GM23248 (cell line): ENCODE results near the gene CLCN1. TPM values are rescaled to one million over a fixed set of nuclear protein-coding genes. Genes with fewer than 3 reads are reported as not detected.

Experiments
- DNase-seq: peaks from one replicate; pipeline ENCODE4 v3.0.0-alpha.2; 2015
- H2AFZ ChIP-seq: fragments of 200-600 bp; sonication (generic); 2 replicates; pipeline ENCODE4 v1.6.1; 2016; ENCODE audit warnings: antibody characterized with exemption
- H3F3A ChIP-seq: fragments of 200-600 bp; sonication (generic); 2 replicates; pipeline ENCODE4 v1.6.1; 2016; ENCODE audit warnings: mild to moderate bottlenecking, antibody characterized with exemption, mixed run types; ENCODE audit not compliant: insufficient read depth
- H3K27ac ChIP-seq: fragments of 200-600 bp; sonication (generic); 2 replicates; pipeline ENCODE4 v1.5.1; 2016; ENCODE audit warnings: mild to moderate bottlenecking
- H3K27me3 ChIP-seq: fragments of 200-600 bp; sonication (generic); replicated peaks from 2 replicates; pipeline ENCODE4 v1.6.1; 2016; ENCODE audit warnings: mild to moderate bottlenecking; ENCODE audit not compliant: insufficient read depth
- H3K36me3 ChIP-seq: fragments of 200-600 bp; sonication (generic); 2 replicates; pipeline ENCODE4 v1.6.1; 2016; ENCODE audit warnings: low read depth, mild to moderate bottlenecking
- H3K4me1 ChIP-seq: fragments of 200-600 bp; sonication (generic); 2 replicates; pipeline ENCODE4 v1.6.1; 2016; ENCODE audit warnings: mild to moderate bottlenecking; ENCODE audit not compliant: insufficient read depth
- H3K4me2 ChIP-seq: fragments of 200-600 bp; sonication (generic); one replicate; pipeline ENCODE4 v1.6.1; 2016; ENCODE audit warnings: mild to moderate bottlenecking; ENCODE audit not compliant: unreplicated experiment
- H3K4me3 ChIP-seq: fragments of 200-600 bp; sonication (generic); 2 replicates; pipeline ENCODE4 v1.5.1; 2016; ENCODE audit warnings: mild to moderate bottlenecking
- H3K79me2 ChIP-seq: fragments of 200-600 bp; sonication (generic); 2 replicates; pipeline ENCODE4 v1.6.1; 2016; ENCODE audit warnings: mild to moderate bottlenecking; ENCODE audit not compliant: insufficient read depth
- H3K9ac ChIP-seq: fragments of 200-600 bp; sonication (generic); 2 replicates; pipeline ENCODE4 v1.6.1; 2016; ENCODE audit warnings: mild to moderate bottlenecking
- H3K9me2 ChIP-seq: fragments of 200-600 bp; sonication (generic); 2 replicates; pipeline ENCODE4 v1.6.1; 2016; ENCODE audit warnings: mixed run types, mild to moderate bottlenecking, moderate library complexity; ENCODE audit not compliant: insufficient read depth
- H3K9me3 ChIP-seq: fragments of 200-600 bp; sonication (generic); one replicate; pipeline ENCODE4 v1.6.1; 2017; ENCODE audit warnings: low read depth
- H4K20me1 ChIP-seq: fragments of 200-600 bp; sonication (generic); 2 replicates; pipeline ENCODE4 v1.6.0; 2016; ENCODE audit not compliant: insufficient read depth
- EZH2 ChIP-seq: fragments of 200-600 bp; sonication (generic); IDR thresholded peaks from 2 replicates; pipeline ENCODE4 v1.6.1; 2018; ENCODE audit warnings: antibody characterized with exemption, mild to moderate bottlenecking; ENCODE audit not compliant: insufficient read depth, poor library complexity, severe bottlenecking
- EZH2phosphoT487 ChIP-seq: fragments of 200-600 bp; sonication (generic); IDR thresholded peaks from 2 replicates; pipeline ENCODE4 v1.6.1; 2018; ENCODE audit warnings: antibody characterized with exemption, moderate library complexity, mild to moderate bottlenecking, low read depth; ENCODE audit not compliant: insufficient read depth
- WGBS, 2 experiments: methylation state at CpG; one replicate each; pipeline ENCODE4 v1.1.6; 2015 to 2017; ENCODE audit warnings: low lambda C conversion rate in 2 of 2, low coverage in 1 of 2; ENCODE audit errors: missing lambda C conversion rate in 2 of 2; 5-methylcytosine and 5-hydroxymethylcytosine counted together
- in situ Hi-C: fragments of 300-500 bp; cut with MboI; formaldehyde crosslinking; loops from 2 replicates; pipeline ENCODE4 v1.15.0; 2020
- polyA plus RNA-seq: library from polyadenylated mRNA; unstranded; fragments of >200 nt; fragmentation: Nextera tagmentation; extraction: Ambion mirVana; gene quantifications from 2 replicates; pipeline ENCODE4 v1.2.1, GENCODE V29; 2016
- total RNA-seq: library from RNA; depleted of rRNA; stranded (reverse); fragments of >200 nt; shearing (Covaris generic); gene quantifications from 2 replicates; pipeline ENCODE4 v1.2.3, GENCODE V29; 2014

Gene CLCN1
- total and polyA plus RNA-seq, 2 experiments from 2014 or later: not detected

- DNase-seq: no peak
- WGBS, 2 experiments: 97 to 98% methylated on average over 8 of the region's 8 CpGs
- Histone ChIP-seq H3K36me3 (peaks cover 71% of the 10 kb centered on the region), H3K9me2 (no peaks in the 10 kb centered on the region), H2AFZ (no peak overlapping the region), H3K27me3 (no peaks in the 10 kb centered on the region), H3K4me3 (no peak overlapping the region), H3K79me2 (0 out of 2 replicates have a peak, but pooled peaks cover 2% of the 10 kb centered on the region), H4K20me1 (no peaks in the 10 kb centered on the region), H3K4me2 (no peak overlapping the region), H3K4me1 (peaks cover 12% of the 10 kb centered on the region), H3F3A (peaks cover 20% of the 10 kb centered on the region), H3K9ac (no peak overlapping the region), H3K27ac (no peak overlapping the region), H3K9me3 (no peaks in the 10 kb centered on the region)
- in situ Hi-C loops: no loop called here
- TF ChIP-seq EZH2phosphoT487 (no peak), EZH2 (no peak)
Measured at GRCh38 chr7:143300959-143301935, 14.7 kb upstream of the CLCN1 start.

DNA sequence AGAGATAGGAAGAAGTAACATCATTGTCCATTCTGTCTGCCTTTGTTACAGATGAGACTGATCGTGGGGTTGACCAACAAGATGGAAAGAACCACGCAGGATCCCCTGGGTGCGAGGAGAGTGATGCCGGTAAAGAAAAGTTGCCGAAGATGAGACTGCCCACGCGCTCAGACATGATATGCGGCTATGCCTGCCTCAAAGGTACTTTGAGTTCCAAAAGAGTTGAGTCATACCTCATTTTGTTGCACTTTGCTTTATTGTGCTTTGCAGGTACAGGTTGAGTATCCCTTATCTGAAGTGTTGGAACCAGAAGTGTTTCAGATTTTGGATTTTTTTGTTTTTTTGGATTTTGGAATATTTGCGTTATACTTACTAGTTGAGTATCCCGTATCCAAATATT, 12.2 kb upstream of the CLCN1 start:
- Histone ChIP-seq H2AFZ (no peak overlapping the region), H3K27me3 (no peaks in the 10 kb centered on the region), H3K79me2 (no peaks in the 10 kb centered on the region), H3K9me2 (no peaks in the 10 kb centered on the region), H3K27ac (no peak overlapping the region), H4K20me1 (no peaks in the 10 kb centered on the region), H3F3A (peaks cover 14% of the 10 kb centered on the region), H3K4me3 (no peak overlapping the region), H3K9ac (no peak overlapping the region), H3K4me2 (no peak overlapping the region), H3K4me1 (peaks cover 11% of the 10 kb centered on the region), H3K36me3 (peaks cover 67% of the 10 kb centered on the region; the same call in 1 of the 2 replicates), H3K9me3 (no peaks in the 10 kb centered on the region)
- in situ Hi-C loops: no loop called here
- WGBS, 2 experiments: 92 to 94% methylated on average over 10 of the region's 10 CpGs
- DNase-seq: no peak
- no peak for TF ChIP-seq EZH2
- no peak for TF ChIP-seq EZH2phosphoT487

- no peaks in the 10 kb centered on the region for H3K4me1 ChIP-seq
- no peak overlapping the region for H2AFZ ChIP-seq
- in situ Hi-C loops: no loop called here
- no peaks in the 10 kb centered on the region for H3K79me2 ChIP-seq
- peaks cover 2% of the 10 kb centered on the region; the same call in 1 of the 2 replicates for H3F3A ChIP-seq
- H3K9me2 ChIP-seq: no peaks in the 10 kb centered on the region
- H3K36me3 ChIP-seq: peaks cover 61% of the 10 kb centered on the region; the same call in 1 of the 2 replicates
- H3K4me2 ChIP-seq: no peak overlapping the region
- H3K9ac ChIP-seq: no peak overlapping the region
- WGBS, 2 experiments: 83 to 85% methylated on average over 6 of the region's 6 CpGs
- H4K20me1 ChIP-seq: no peaks in the 10 kb centered on the region
- DNase-seq: no peak
- H3K4me3 ChIP-seq: no peak overlapping the region
- no peaks in the 10 kb centered on the region for H3K27me3 ChIP-seq
- no peak overlapping the region for H3K27ac ChIP-seq
- no peaks in the 10 kb centered on the region for H3K9me3 ChIP-seq
- TF ChIP-seq EZH2phosphoT487 (no peak), EZH2 (no peak)
Measured at GRCh38 chr7:143304938-143305337, 11.0 kb upstream of the CLCN1 start.

DNA sequence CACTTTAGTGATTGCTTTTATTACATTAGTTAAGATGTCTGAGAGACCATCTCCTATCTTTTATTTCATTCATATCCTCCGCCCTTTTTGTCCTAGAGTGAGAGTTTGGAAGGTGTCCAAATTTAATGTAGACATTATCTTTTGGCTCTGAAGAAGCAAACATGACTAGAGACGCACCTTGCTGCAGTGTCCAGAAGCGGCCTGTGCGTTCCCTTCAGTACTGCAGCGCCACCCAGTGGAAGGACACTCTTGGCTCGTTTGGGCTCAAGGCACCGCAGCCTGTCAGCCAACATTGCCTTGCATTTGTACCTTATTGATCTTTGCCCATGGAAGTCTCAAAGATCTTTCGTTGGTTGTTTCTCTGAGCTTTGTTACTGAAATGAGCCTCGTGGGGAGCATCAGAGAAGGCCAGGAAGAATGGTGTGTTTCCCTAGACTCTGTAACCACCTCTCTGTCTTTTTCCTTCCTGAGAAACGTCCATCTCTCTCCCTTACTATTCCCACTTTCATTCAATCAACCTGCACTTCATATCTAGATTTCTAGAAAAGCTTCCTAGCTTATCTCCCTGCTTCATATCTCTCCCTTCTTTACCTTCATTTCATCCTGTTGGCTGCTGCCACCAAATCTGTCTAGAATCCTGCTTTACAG, 10.4 kb upstream of the CLCN1 start:
- TF ChIP-seq EZH2 (no peak), EZH2phosphoT487 (no peak)
- Histone ChIP-seq H2AFZ (no peak overlapping the region), H3K9ac (no peak overlapping the region), H3K79me2 (no peaks in the 10 kb centered on the region), H3K4me1 (no peaks in the 10 kb centered on the region), H3K36me3 (peaks cover 55% of the 10 kb centered on the region; the same call in 1 of the 2 replicates), H3K9me3 (no peaks in the 10 kb centered on the region), H3K27me3 (no peaks in the 10 kb centered on the region), H3K9me2 (no peaks in the 10 kb centered on the region), H3K27ac (no peak overlapping the region), H3F3A (no peaks in the 10 kb centered on the region), H4K20me1 (no peaks in the 10 kb centered on the region), H3K4me3 (no peak overlapping the region), H3K4me2 (no peak overlapping the region)
- 77% methylated on average over 10 of the region's 10 CpGs for WGBS, 2 experiments
- DNase-seq: peak; percentile 63
- in situ Hi-C loops: no loop called here
